Hepatocyte (in vitro differentiated cells): ENCODE results near the gene ACTR3C.

Experiments used
- CTCF ChIP-seq: fragments of 200-600 bp; sonication (generic); IDR thresholded peaks from 2 replicates; pipeline ENCODE4 v1.5.1; 2016; ENCODE audit warnings: antibody characterized with exemption, mild to moderate bottlenecking; ENCODE audit not compliant: poor library complexity
- EZH2phosphoT487 ChIP-seq: fragments of 200-600 bp; sonication (generic); IDR thresholded peaks from one replicate; pipeline ENCODE4 v1.6.1; 2018; ENCODE audit warnings: antibody characterized with exemption, mild to moderate bottlenecking, low read depth, moderate library complexity; ENCODE audit not compliant: unreplicated experiment, severe bottlenecking

- TF ChIP-seq CTCF (no peak), EZH2phosphoT487 (no peak)
Observed at GRCh38 chr7:150329331-150330120, 6.2 kb upstream of the ACTR3C start.
